Measurements from ENCODE around the gene GOSR1.

DNA sequence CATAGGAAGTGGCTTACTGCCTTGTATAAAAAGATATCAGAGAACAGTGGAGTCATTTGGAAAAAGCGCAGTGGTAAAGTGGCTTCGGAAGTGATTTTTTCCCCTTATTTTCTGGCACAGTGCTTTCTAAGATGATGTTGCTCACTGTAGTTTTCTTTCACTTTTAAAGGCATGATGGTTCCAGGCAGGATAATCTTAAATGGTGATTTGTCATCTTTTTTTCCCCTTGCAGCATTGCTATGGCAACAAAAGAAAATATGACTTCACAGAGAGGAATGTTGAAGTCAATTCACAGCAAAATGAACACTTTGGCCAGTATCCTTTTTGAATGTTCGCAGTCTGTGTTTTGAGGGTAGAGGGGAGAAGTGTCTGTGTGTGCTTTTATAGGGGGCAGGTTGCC, 42.5 kb downstream of the GOSR1 start:
- TF ChIP-seq, protein P1, sequence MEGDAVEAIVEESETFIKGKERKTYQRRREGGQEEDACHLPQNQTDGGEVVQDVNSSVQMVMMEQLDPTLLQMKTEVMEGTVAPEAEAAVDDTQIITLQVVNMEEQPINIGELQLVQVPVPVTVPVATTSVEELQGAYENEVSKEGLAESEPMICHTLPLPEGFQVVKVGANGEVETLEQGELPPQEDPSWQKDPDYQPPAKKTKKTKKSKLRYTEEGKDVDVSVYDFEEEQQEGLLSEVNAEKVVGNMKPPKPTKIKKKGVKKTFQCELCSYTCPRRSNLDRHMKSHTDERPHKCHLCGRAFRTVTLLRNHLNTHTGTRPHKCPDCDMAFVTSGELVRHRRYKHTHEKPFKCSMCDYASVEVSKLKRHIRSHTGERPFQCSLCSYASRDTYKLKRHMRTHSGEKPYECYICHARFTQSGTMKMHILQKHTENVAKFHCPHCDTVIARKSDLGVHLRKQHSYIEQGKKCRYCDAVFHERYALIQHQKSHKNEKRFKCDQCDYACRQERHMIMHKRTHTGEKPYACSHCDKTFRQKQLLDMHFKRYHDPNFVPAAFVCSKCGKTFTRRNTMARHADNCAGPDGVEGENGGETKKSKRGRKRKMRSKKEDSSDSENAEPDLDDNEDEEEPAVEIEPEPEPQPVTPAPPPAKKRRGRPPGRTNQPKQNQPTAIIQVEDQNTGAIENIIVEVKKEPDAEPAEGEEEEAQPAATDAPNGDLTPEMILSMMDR (conservative IDR thresholded peaks at IDR 0.05 in 1 of 2, IDR thresholded peaks at IDR 0.05 in 1 of 2; ENCODE audit: extremely low read depth in 1 of 2, insufficient read depth in 1 of 2, low read depth in 1 of 2, low read length in 2 of 2) = no peak
- no peak for TF ChIP-seq EZH2 (IDR thresholded peaks at IDR 0.05; ENCODE audit: borderline replicate concordance, low read length)

Measured in mammary epithelial cell (primary cell).